GM19328 (cell line): ENCODE measurements around the gene AMH.

Experiments
- ATAC-seq: cut with Tn5 transposase; IDR thresholded peaks from one replicate; pipeline ENCODE4 v1.9.1; 2021; ENCODE audit warnings: mild to moderate bottlenecking, moderate library complexity; ENCODE audit not compliant: unreplicated experiment

The AMH gene

DNA sequence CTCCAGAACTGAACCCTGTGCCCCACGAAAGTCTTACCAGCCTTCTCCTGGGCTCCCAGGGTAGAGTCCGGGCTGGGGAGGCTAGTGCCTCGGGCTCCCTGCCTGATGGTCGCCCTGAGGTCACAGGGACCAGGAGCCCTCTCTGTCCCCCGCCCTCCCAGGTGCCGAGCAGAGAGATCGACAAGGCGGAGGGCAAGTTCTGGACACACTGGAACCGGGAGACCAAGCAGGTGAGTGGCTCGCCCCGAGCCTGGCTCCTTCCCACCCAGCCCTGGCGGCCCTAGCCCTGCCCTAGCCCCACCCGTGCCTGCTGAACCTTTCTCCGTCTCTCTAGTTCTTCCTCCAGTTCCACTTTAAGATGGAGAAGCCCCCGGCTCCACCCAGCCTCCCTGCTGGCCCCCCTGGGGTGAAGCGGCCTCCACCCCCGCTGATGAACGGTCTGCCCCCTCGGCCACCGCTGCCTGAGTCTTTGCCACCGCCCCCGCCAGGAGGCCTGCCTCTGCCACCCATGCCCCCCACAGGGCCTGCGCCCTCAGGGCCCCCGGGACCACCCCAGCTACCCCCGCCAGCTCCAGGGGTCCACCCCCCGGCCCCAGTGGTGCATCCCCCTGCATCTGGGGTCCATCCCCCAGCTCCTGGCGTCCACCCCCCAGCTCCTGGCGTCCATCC is 1.6 kb upstream of the AMH start:
- no peak for ATAC-seq

DNA sequence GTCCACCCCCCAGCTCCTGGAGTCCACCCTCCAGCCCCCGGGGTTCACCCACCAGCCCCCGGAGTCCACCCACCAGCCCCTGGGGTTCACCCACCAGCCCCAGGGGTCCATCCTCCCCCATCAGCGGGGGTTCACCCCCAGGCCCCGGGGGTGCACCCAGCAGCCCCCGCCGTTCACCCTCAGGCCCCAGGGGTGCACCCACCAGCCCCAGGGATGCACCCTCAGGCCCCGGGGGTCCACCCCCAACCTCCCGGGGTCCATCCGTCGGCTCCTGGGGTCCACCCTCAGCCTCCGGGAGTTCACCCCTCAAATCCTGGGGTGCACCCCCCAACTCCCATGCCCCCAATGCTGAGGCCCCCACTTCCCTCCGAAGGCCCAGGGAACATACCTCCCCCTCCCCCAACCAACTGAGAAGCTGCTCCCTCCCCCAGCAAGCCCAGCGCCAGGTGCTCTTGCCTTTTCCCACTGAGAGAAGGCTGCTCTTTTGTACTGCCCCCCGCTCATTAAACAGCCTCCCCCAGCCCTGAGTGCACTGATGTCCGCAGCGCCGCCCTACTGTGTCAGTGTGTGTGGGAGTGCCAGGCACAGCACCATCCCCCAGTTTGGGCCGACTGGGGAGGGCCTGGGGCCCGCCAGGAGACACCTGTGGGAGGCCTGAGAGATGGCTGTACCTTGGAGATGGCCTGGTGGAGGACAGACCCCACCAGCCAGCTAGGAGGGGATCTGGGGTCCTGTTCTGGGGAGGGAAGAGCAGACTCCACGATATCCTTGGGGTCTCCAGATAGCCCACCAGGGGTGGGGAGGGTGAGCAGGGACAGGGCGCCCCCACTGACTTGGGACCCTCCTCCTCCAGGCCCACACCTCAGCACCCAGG is 750 bp upstream of the AMH start:
- ATAC-seq = no peak

DNA sequence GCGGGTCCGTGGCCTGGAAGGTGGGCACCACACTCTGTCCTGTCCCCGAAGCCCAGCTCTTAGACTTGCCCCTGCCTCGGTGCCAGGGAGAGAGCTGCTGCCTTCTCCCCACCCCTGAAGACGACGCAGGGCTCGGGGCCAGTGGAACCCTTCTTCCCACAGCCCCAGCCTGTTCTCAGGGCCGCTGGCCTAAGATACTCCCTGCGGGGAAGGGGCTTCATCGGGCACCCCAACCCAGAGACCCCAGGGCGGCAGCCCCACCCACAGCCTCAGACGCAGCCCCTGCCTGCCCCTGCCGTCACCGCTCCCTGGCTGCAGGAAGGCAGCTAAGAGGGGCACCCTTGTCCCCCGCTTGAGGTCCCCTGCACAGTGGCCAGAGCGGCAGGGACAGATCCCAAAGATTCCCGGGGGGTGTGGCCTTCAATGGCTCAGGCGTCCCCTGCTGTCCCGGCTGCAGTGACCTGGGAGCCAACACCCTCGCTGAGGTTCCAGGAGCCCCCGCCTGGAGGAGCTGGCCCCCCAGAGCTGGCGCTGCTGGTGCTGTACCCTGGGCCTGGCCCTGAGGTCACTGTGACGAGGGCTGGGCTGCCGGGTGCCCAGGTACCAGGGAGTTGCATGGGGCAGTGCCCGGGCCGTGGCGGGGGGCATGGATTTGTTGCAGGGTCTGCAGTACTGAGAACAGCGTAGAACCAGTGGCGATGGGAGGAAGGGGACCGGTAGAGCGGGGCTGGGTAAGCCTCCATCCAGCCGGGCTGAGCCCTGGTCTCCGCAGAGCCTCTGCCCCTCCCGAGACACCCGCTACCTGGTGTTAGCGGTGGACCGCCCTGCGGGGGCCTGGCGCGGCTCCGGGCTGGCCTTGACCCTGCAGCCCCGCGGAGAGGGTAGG is 1.0 kb downstream of the AMH start:
- no peak for ATAC-seq

DNA sequence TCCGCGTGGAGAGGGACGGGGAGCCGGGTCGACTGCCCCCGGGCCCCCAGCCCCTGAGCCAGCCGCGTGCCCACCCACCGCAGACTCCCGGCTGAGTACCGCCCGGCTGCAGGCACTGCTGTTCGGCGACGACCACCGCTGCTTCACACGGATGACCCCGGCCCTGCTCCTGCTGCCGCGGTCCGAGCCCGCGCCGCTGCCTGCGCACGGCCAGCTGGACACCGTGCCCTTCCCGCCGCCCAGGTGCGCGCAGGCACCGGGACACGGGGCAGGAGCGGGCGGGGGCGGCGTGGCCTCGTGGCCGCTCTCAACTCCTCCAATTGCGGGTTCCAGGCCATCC is 1.6 kb downstream of the AMH start:
- ATAC-seq = no peak

DNA sequence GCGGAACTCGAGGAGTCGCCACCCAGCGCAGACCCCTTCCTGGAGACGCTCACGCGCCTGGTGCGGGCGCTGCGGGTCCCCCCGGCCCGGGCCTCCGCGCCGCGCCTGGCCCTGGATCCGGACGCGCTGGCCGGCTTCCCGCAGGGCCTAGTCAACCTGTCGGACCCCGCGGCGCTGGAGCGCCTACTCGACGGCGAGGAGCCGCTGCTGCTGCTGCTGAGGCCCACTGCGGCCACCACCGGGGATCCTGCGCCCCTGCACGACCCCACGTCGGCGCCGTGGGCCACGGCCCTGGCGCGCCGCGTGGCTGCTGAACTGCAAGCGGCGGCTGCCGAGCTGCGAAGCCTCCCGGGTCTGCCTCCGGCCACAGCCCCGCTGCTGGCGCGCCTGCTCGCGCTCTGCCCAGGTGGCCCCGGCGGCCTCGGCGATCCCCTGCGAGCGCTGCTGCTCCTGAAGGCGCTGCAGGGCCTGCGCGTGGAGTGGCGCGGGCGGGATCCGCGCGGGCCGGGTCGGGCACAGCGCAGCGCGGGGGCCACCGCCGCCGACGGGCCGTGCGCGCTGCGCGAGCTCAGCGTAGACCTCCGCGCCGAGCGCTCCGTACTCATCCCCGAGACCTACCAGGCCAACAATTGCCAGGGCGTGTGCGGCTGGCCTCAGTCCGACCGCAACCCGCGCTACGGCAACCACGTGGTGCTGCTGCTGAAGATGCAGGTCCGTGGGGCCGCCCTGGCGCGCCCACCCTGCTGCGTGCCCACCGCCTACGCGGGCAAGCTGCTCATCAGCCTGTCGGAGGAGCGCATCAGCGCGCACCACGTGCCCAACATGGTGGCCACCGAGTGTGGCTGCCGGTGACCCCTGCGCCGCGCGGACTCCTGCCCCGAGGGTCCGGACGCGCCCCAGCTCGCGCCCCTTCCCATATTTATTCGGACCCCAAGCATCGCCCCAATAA is 2.3 kb downstream of the AMH start:
- no peak for ATAC-seq

DNA sequence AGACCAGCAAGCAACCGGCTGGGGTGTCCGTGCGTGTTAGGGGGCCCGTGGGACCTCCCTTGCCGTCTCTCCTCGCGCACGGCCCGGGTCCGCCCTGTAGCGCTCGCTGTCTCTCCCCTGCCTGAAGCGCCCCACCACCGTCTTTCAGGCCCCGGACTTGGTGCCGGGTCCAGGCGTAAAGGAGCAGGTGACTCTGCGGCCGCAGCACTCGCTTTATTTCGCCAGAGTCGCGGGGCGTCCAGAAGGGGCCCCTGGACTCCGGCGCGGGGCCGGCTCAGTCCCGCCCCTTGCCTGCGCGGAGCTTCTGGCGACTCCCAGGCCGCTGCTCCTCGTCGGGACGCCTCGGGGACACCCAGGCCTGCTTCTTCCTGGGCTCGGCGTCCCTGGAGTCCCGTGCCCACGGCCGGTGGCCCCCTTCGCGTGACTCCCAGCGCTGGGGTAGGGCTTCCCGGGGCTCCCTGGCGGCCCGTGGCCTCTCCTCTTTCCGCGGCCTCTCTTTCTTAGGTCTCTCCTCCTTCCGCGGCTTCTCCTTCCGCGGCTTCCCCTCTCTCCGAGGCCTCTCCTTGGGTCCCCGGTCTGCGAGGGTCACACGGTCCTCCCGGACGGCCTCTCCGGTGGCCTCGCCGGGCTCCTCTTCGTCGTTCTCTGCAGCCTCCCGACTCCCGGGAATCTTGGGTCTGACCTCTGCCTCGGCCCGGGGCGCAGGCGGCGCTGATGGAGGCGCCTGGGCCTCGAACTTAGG is 3.1 kb downstream of the AMH start:
- ATAC-seq = no peak

DNA sequence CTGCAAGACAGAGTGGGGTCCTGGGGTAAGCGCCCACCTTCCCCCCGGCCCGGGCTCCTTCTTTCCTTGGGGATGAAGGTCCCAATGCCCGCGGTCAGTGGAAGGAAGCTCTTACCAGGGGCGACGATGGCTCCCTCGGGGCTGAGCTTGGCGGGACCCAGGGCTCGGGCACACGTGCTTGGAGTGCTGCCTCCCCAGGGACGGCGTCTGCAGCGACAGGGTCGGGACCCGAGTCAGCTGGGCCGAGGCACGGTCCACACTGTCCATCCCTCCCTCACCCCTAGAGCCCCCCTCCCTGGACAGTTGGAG is 3.6 kb downstream of the AMH start:
- no peak for ATAC-seq

DNA sequence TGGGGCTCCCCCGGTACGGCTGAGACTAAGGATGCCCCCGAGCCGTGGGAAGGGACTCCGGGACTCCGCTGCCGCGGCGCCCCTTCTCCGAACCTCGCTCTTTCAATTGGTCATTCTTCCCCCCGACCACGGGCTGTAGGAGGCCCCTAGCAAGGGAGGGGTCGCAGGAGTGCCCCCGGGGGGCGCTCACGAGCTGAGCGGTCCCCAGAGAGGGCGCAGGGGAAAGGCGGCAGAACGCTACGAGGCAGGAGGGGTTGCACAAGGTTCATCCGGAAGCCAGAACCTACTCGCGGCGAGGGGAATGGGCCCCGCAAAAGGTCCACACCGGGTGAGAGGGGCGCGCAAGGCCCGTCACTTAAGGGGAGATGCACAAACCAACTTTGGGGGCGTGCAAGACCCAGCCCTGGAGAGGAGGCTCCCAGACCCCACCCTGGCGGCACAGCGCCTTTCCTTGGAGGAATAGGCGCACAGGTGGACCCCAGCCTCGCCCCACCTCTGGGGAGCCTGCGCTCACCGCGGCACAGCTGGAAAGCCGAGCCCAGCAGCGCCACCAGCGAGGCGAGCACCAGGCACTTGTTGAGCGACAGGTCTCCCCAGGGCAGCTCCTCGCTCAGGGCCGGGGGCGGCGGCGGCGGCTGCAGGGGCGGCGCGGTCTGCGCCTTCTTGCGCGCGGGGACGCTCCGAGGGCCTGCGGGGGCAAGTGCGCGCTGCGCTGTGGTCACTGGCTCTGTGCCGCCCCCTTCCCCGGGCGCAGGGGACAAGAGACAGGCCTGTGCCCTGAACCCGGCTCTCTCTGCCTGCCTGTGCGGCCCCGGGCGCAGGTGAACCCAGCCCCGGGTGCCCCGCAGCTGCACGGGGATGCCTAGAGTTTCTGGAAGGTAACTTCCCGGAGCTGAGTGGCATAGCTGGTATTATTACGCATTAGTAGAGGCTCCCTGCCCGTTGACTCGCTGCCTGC is 4.3 kb downstream of the AMH start:
- no peak for ATAC-seq

DNA sequence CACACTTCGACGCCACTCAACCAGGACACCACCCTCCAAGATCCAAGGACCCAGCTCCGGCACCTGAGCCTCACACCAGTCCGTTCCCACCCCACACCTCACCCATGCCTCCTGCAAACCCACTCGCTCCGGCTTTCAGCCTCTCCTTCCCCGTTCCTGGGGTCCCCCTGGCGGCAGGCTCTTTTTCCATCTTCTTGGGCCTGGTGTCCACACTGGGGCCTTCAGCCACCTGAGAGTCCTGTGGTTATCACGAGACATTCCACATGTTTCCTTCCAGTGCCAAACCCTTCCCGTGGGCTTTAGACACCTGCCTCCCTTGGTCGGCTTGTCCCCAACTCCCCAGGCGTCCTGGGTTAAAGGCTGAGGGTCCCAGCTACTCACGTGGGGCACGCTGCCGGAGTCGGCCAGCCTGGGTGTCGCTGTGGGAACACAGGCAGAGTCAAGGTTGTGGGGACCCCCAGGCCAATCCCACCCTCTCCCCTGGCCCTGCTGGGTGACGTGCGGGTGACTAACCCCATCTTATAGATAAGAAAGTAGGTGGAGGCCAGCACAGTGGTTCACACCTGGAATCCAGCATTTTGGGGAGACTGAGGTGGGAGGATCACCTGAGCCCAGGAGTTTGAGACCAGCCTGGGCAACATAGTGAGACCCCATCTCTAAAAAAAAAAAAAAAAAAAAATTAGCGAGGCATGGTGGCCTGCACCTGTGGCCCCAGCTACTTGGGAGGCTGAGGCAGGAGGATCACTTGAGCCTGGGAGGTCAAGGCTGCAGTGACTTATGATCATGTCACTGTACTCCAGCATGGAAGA is 5.1 kb downstream of the AMH start:
- no peak for ATAC-seq

DNA sequence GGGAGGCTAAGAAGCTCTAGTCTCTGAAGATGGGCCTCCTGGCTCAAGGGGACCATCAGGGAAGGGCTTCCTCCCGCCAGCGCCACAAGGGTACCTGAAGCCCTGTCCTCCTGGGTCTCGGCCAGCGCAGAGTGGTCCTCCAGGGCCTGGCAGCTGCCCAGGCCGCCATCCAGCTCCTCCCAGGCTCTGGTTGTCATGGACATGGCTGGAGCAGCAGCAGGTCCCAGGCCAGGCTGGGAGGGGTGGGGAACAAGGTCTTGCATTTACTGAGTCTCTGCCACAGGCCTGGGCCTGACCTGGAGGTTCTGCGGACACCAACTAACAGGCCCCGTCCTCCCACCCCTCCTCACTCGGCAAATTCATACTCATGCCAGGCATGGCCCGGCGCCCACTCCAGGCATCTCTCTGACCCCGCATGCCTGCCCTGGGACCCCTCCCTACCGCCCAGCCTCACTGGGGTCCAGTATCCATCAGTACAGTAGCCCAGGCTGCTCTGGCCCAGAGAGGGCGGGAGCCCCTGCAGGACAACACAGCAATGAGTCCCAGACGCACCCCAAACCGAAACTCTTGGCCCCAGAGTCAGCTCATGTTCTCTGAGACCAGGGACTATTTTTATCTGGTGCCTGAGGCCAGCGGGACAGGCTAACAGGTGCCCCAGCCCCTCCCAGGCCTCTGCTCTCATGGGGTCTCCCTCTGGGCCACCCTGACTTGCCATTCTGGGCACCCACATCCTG is 6.2 kb downstream of the AMH start:
- ATAC-seq = no peak

DNA sequence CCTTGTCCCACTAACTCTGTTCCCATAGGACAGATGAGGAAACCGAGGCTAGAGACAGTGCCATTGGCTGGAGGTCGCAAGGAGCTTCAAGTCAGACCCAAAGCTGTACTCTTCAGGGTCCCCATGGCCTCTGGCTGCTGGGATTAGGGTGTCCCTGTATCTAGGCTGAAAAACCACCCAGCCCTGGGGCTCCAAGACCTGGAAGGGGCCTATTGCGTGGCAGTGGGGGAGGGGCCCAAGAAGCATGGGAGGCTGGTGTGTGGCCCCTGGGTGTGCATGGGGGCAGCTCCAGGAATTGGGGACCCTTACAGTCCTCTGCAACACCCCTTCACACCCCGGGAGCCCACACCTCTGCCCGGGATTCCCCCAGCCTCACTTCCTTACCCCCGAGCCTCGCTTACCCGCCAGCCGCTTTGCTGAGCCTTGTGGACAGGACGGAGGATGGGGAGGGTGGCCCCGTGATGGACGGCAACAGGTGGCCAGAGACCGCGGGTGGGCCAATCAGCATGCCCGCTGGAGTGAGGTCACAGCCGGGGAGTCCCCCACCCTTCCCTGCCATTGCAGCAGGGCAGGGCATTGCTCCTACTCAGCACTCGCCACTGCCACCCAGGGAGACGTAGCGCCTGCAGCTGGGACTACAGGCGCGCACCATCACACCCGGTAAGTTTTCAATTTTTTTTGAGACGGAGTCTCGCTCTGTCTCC is 7.0 kb downstream of the AMH start, which contains the start of gene JSRP1:
Gene JSRP1, minus strand, starts transcription at position 436 of the 704 bp plus-strand sequence. CDS start 1,103 bp downstream, outside the sequence.
- no peak for ATAC-seq

DNA sequence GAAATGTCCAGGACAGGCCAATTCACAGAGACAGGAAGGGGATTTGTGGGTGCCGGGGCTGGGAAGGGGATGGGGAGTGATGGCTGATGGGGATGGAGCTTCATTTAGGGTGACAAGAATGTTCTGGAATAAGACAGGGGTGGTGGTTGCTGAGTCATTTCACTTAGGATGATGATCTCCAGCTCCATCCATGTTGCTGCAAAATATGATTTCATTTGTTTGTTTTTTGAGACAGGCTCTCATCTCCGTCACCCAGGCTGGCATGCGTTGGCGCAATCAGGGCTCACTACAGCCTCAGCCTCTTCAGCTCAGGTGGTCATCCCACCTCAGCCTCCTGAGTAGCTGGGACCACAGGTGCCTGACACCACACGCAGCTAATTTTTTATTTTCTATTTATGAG is 10.2 kb downstream of the AMH start:
- no peak for ATAC-seq

DNA sequence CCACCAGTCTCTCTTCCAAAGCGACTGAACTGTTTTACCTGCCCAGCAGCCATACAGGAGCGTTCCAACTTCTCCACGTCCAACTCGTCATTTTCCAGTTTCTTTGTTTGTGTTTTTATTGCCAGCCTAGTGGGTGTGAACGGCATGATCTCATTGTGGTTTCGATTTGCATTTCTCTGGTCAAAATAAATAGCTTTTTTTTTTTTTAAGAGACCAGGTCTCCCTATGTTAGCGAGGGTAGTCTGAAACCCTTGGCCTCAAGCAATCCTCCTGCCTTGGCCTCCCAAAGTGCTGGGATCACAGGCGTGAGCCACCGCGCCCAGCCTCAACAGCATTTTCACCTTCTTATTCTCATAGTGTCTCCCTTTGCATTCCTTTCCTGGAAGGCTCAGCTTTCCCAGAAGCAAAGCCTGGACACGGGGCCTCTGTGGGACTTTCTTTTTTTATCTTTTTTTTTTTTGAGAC is 11.2 kb downstream of the AMH start:
- no peak for ATAC-seq

DNA sequence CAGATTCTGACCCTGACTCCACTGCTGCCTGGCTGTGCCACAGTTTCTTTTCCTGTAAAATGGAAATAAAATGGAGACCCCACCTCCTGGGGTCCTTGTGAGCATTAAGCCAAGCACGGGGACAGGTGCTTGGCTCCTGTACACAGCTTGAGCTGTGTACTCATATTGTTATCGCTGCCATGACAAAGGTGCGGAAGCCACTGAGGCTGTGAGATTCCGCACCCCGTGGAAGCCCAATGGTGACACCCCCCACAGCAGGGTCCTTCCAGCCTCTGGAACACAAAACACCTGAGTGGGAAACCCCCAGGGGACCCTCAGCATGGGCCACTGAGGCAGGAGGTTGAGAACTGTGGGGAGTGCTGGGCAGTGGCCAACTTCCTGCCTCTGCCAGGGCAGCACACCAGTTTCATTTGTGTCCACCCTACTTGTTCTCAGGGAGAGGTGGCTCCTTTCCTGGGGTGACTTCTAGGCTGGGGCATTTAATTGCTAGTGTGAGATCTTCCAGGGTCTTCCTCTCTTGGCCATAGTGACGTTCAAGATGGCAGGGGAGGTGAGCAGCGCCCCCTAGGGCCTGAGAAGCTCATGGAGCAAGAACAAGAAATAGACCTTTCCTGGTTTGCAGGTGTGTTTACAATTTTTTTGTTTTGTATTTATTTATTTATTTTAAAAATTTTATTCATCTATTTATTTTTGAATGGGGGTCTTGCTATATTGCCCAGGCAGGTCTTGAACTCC is 12.5 kb downstream of the AMH start:
- no peak for ATAC-seq

DNA sequence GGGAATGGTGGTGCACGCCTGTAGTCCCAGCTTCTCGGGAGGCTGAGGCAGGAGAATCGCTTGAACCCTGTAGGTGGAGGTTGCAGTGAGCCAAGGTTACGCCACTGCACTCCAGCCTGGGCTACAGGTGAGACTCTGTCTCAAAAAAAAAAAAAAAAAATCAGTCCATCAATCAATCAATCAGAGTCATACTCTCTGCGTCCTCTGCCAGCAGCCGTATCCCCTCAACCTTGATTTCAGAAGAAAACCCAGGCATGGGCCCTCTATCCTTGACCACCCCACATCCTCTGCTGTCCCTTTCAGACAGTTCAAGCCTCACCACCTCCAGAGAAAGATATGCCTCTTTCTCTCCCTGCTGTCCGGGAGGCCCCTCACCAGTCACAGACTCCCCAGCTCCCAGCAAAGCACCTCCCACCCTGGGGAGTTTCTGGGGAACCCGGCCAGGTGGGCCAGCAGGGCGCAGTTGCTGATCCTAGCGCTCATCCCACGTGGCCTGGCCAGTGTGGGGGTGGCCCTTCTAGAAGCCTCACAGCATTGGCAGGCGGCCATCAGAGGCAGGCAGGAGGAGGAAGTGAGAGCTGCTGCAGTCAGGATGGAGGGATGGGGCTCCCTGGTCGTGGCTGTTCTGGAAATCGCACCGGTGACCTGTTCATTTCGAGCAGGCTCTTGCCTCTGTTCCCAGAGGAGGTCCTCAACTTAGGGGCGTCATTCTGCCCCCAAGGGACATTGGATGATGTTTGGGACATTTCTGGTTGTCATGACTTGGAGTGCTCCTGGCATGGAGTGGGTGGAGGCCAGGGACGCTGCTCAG is 17.3 kb downstream of the AMH start:
- ATAC-seq = no peak
